Dendritic cell treated with granulocyte-macrophage colony-stimulating factor and Interleukin-4, amounts not matched to agents 40 ng/mL and 50 ng/mL, for 4 days (primary cell): ENCODE data around the gene CFAP161.
"Not testable (repeated sequence)": the region's sequence is repeated elsewhere in the genome, so short reads cannot be mapped to it uniquely, and the experiment has no call there.

Experiments
- H3K27ac Mint-ChIP-seq: one replicate; pipeline ENCODE4 v1.8.0; 2022; ENCODE audit warnings: mild to moderate bottlenecking, mixed read lengths
- H3K27me3 Mint-ChIP-seq: one replicate; pipeline ENCODE4 v1.8.0; 2022; ENCODE audit warnings: mild to moderate bottlenecking, mixed read lengths
- H3K36me3 Mint-ChIP-seq: one replicate; pipeline ENCODE4 v1.8.0; 2022; ENCODE audit warnings: low read depth, mixed read lengths
- H3K4me1 Mint-ChIP-seq: one replicate; pipeline ENCODE4 v1.8.0; 2022; ENCODE audit warnings: low read depth, mixed read lengths
- H3K4me3 Mint-ChIP-seq: one replicate; pipeline ENCODE4 v1.8.0; 2022; ENCODE audit warnings: mild to moderate bottlenecking, moderate library complexity, mixed read lengths
- H3K9me3 Mint-ChIP-seq: one replicate; pipeline ENCODE4 v1.8.0; 2022; ENCODE audit warnings: mixed read lengths
- intact Hi-C: fragments of 100-400 bp; cut with micrococcal nuclease; formaldehyde crosslinking; loops from one replicate; pipeline ENCODE4 v1.15.0; 2022

CFAP161 gene

GRCh38 chr15:81115054-81115939, 18.8 kb upstream of the CFAP161 start:
- Mint-ChIP-seq H3K27me3 (peaks cover 36% of the 10 kb centered on the region), H3K4me1 (peaks cover 16% of the 10 kb centered on the region), H3K27ac (no peak overlapping the region), H3K4me3 (no peak overlapping the region), H3K9me3 (no peaks in the 10 kb centered on the region), H3K36me3 (no peaks in the 10 kb centered on the region)
- intact Hi-C loops, result no loop called here

DNA sequence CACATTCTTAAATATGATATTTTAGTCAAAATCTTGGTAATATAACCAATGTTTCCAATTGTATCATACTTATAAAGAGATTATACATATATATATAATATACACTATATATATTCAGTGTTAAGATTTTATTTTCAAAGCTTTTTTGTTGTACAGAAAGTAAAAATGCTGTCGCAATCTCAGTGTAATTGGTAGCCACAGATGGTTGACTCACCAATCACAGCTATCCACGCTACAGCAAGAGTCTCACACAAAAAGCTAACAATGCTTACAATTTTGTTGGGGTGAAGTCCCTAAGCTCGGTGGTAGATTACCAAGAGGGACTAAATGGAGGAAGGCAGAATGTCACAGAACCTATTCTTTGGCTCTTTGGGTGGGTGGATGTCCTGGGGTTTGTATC, 16.9 kb upstream of the CFAP161 start:
- Mint-ChIP-seq H3K4me3 (no peak overlapping the region), H3K9me3 (no peaks in the 10 kb centered on the region), H3K27me3 (peaks cover 33% of the 10 kb centered on the region), H3K27ac (no peak overlapping the region), H3K4me1 (peaks cover 9% of the 10 kb centered on the region), H3K36me3 (no peaks in the 10 kb centered on the region)
- intact Hi-C loops, result no loop called here

DNA sequence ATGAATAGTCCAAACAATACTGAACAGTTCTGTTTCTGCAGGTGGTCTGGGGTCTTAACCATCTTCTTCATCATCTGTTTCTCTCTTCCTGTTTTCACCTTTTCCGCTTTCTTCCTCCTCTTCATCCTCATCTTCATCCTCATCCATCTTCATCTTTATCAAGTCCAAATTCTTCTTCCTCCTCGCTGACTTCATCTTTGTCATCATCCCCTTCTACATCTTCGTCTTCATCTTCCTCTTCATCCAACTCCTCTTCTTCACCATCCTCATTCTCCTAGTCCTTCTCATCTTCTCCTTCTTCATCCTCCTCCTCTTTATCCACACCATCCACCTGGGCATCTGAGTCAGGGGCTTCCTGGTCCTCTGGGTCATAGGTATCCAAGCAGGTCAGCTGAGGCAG, 16.5 kb upstream of the CFAP161 start:
- Mint-ChIP-seq H3K27ac (no peak overlapping the region), H3K9me3 (no peaks in the 10 kb centered on the region), H3K27me3 (peaks cover 35% of the 10 kb centered on the region), H3K36me3 (no peaks in the 10 kb centered on the region), H3K4me3 (no peak overlapping the region), H3K4me1 (peaks cover 9% of the 10 kb centered on the region)
- intact Hi-C loops, result no loop called here

DNA sequence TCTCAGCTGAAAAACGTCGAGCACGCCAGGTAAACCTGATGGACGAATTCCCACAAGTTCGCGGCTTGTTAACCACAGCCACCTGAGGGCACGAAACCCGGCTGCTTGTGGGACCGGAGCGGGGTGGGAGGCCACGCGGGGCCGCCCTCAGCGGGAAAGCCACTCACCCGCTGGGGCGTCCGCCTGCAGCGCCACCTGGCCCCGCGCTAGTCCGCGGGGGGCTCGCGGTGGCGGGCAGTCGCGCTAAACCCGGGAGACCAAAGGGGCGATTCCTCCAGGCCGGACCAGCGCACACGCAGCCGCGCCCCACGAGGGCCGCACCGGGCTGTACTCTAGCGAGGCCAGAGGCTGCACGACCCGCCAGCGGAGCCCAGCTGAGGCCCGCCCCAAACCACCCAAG, 15.7 kb upstream of the CFAP161 start:
- Mint-ChIP-seq H3K27ac (no peak overlapping the region), H3K36me3 (no peaks in the 10 kb centered on the region), H3K4me3 (no peak overlapping the region), H3K9me3 (no peaks in the 10 kb centered on the region), H3K4me1 (peaks cover 9% of the 10 kb centered on the region), H3K27me3 (peaks cover 42% of the 10 kb centered on the region)
- intact Hi-C loops, result no loop called here

GRCh38 chr15:81120069-81120468, 14.0 kb upstream of the CFAP161 start:
- Mint-ChIP-seq H3K27ac (no peak overlapping the region), H3K27me3 (peaks cover 48% of the 10 kb centered on the region), H3K36me3 (no peaks in the 10 kb centered on the region), H3K4me3 (no peak overlapping the region), H3K9me3 (no peaks in the 10 kb centered on the region), H3K4me1 (peaks cover 7% of the 10 kb centered on the region)
- intact Hi-C loops, result no loop called here

GRCh38 chr15:81126892-81127291, 7.2 kb upstream of the CFAP161 start:
- Mint-ChIP-seq H3K36me3 (no peaks in the 10 kb centered on the region), H3K9me3 (peaks cover 20% of the 10 kb centered on the region), H3K27me3 (peaks cover 33% of the 10 kb centered on the region), H3K27ac (no peak overlapping the region), H3K4me1 (no peaks in the 10 kb centered on the region), H3K4me3 (no peak overlapping the region)
- intact Hi-C loops, result no loop called here

DNA sequence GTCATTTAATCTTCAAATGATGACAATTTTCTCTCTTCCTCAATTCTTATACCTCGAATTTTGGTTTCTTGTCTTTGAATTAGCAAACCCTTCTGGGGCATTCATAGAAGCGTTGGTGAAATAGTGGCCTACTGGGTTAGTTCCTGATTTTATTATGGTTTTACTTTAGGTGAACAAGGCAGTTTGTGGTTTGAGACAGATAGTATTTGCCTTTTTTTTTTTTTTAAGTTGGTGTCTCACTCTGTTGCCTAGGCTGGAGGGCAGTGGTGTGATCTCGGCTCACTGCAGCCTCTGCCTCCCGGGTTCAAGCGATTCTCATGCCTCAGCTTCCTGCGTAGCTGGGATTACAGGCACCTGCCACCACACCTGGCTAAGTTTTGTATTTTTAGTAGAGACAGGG, 7.4 kb downstream of the CFAP161 start:
- intact Hi-C loops, H3K4me3 Mint-ChIP-seq, H3K27ac Mint-ChIP-seq, H3K36me3 Mint-ChIP-seq, H3K9me3 Mint-ChIP-seq, H3K4me1 Mint-ChIP-seq: not testable (repeated sequence)
- peaks cover 23% of the 10 kb centered on the region for H3K27me3 Mint-ChIP-seq

DNA sequence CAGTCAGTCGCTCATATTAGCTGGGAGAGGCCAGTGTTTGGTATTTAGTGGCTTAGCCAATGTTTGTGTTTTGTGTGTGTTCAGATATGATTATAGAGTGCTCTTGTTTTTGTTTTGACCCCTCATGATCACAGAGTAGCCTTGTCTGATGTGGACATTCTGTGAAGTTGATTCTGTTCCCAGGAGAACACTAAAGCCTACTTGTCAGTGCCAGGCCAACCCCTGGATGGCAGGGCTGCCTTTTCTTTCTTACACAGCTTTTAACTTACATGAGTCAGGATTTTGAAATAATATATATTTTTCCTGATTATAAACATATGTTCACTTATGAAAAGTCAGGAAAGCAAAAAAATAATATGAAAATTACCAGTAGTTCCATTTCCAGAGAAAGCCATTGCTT, 11.9 kb downstream of the CFAP161 start:
- no peak overlapping the region for H3K27ac Mint-ChIP-seq
- H3K4me1 Mint-ChIP-seq, result peaks cover 5% of the 10 kb centered on the region
- no peak overlapping the region for H3K4me3 Mint-ChIP-seq
- intact Hi-C loops, result no loop called here
- peaks cover 16% of the 10 kb centered on the region for H3K27me3 Mint-ChIP-seq
- no peaks in the 10 kb centered on the region for H3K9me3 Mint-ChIP-seq
- no peaks in the 10 kb centered on the region for H3K36me3 Mint-ChIP-seq

- H3K4me1 Mint-ChIP-seq, result peaks cover 5% of the 10 kb centered on the region
- no peaks in the 10 kb centered on the region for H3K36me3 Mint-ChIP-seq
- H3K27me3 Mint-ChIP-seq, result peaks cover 19% of the 10 kb centered on the region
- intact Hi-C loops, result no loop called here
- H3K4me3 Mint-ChIP-seq, result no peak overlapping the region
- H3K9me3 Mint-ChIP-seq, result no peaks in the 10 kb centered on the region
- no peak overlapping the region for H3K27ac Mint-ChIP-seq
Observed at GRCh38 chr15:81146466-81146865, 12.4 kb downstream of the CFAP161 start.

DNA sequence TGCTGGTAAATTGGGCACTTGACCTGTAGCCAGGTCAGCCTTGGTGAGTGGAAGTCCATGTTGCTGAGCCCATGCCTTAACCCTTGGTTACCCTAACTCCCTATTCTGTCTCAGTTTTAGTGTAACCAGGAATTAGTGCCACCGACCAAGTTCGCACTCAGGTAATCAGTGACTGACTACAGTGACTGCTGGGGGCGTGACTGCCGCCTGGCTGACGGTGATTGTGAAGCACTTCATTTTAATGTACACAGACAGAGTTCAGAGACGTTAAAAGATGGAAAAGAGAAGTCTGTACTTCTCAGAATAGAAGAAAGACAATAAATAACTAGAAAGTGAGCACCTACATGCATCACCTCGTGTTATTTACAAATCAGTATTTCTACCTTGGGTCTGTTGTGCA, 17.3 kb downstream of the CFAP161 start:
- Mint-ChIP-seq H3K27ac (no peak overlapping the region), H3K9me3 (no peaks in the 10 kb centered on the region), H3K4me3 (no peak overlapping the region), H3K27me3 (peaks cover 9% of the 10 kb centered on the region), H3K36me3 (no peaks in the 10 kb centered on the region), H3K4me1 (no peaks in the 10 kb centered on the region)
- intact Hi-C loops, result no loop called here

- intact Hi-C loops, result no loop called here
- Mint-ChIP-seq H3K4me3 (no peak overlapping the region), H3K4me1 (no peaks in the 10 kb centered on the region), H3K27me3 (peaks cover 6% of the 10 kb centered on the region), H3K36me3 (no peaks in the 10 kb centered on the region), H3K9me3 (no peaks in the 10 kb centered on the region), H3K27ac (no peak overlapping the region)
Observed at GRCh38 chr15:81152339-81152738, 18.3 kb downstream of the CFAP161 start.

DNA sequence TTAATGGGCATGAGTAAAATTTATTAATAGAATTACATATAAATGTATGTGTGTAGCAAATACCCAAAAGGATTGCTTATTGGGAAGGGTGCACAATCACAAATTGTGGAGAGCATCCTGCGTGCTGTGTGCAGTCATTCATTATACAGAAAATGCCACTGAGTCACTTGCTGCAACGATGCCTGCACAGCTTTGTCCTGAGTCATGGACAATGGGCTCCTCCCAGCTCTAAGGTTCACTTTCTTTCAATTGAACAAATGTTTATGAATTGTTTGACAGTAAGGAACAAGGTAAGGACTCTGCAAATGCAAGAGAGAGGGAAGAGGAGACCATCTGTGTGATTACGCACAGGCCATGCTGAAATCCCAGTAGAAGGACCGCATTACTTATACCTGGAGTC, 18.7 kb downstream of the CFAP161 start:
- Mint-ChIP-seq H3K9me3 (no peaks in the 10 kb centered on the region), H3K4me1 (no peaks in the 10 kb centered on the region), H3K36me3 (no peaks in the 10 kb centered on the region), H3K27ac (no peak overlapping the region), H3K27me3 (peaks cover 6% of the 10 kb centered on the region), H3K4me3 (no peak overlapping the region)
- intact Hi-C loops, result no loop called here

GRCh38 chr15:81155375-81156218, 21.5 kb downstream of the CFAP161 start:
- Mint-ChIP-seq H3K27ac (no peak overlapping the region), H3K4me1 (no peaks in the 10 kb centered on the region), H3K4me3 (no peak overlapping the region), H3K36me3 (no peaks in the 10 kb centered on the region), H3K9me3 (no peaks in the 10 kb centered on the region), H3K27me3 (peaks cover 6% of the 10 kb centered on the region)
- intact Hi-C loops, result loop anchor here (1.0 to 2.0 kb wide), 3 partner anchors 49 to 111 kb away; no protein-coding TSS in a partner anchor

GRCh38 chr15:81156324-81156723, 22.3 kb downstream of the CFAP161 start:
- Mint-ChIP-seq H3K27me3 (peaks cover 9% of the 10 kb centered on the region), H3K36me3 (no peaks in the 10 kb centered on the region), H3K4me1 (peaks cover 6% of the 10 kb centered on the region), H3K27ac (no peak overlapping the region), H3K9me3 (no peaks in the 10 kb centered on the region), H3K4me3 (no peak overlapping the region)
- intact Hi-C loops, result loop anchor here (2.0 kb wide), 1 partner anchor 100 kb away; no protein-coding TSS in a partner anchor
